Caco-2 (cell line): Measurements from ENCODE around the gene CCDC88A. TPM values are rescaled to one million over a fixed set of nuclear protein-coding genes. Genes with fewer than 3 reads are reported as not detected.

ENCODE experiments used
- BruUV-seq: library from RNA; stranded (reverse); fragments of 400-500 nt; replicated peaks from 2 replicates; lab custom pipeline; 2021; lab: Mats Ljungman, UMichigan
- CTCF ChIA-PET: fragments of 300-600 bp; sonication (Branson Sonifier 250); formaldehyde crosslinking; loops from one replicate; lab custom pipeline; 2022; ENCODE audit warnings: antibody characterized with exemption; lab: Charles Lee
- POLR2A ChIA-PET: fragments of 300-600 bp; sonication (Branson Sonifier 250); formaldehyde crosslinking; loops from one replicate; lab custom pipeline; 2022; ENCODE audit warnings: antibody characterized with exemption; lab: Charles Lee
- DNase-seq, 2 experiments: peaks; one replicate each; pipeline versions ENCODE4 v3.0.0 to v3.0.0-alpha.2; 2020 to 2022
- H3K27me3 ChIP-seq: replicated peaks from 2 replicates; pipeline ENCODE4 v1.6.0; 2011; ENCODE audit warnings: low read length; ENCODE audit not compliant: control insufficient read depth, insufficient read depth
- H3K36me3 ChIP-seq: 2 replicates; pipeline ENCODE4 v1.5.1; 2011; ENCODE audit warnings: low read length; ENCODE audit not compliant: control insufficient read depth, insufficient read depth
- H3K4me1 ChIP-seq: fragments of 250-450 bp; sonication (Bioruptor Pico); 2 replicates; pipeline ENCODE4 v1.5.1; 2020; ENCODE audit warnings: mild to moderate bottlenecking
- H3K4me3 ChIP-seq: 2 replicates; pipeline ENCODE4 v1.5.1; 2011; ENCODE audit warnings: low read depth, mild to moderate bottlenecking, control low read depth, low read length
- H3K9me3 ChIP-seq: fragments of 250-450 bp; sonication (Bioruptor Pico); 2 replicates; pipeline ENCODE4 v1.5.1; 2020; ENCODE audit warnings: mild to moderate bottlenecking, moderate library complexity
- H3K27ac Mint-ChIP-seq: one replicate; pipeline ENCODE4 v1.8.0; 2022; ENCODE audit warnings: mixed read lengths; ENCODE audit not compliant: unreplicated experiment
- H3K27me3 Mint-ChIP-seq: one replicate; pipeline ENCODE4 v1.8.0; 2022; ENCODE audit warnings: mixed read lengths; ENCODE audit not compliant: insufficient read depth, unreplicated experiment
- H3K36me3 Mint-ChIP-seq: one replicate; pipeline ENCODE4 v1.8.0; 2022; ENCODE audit warnings: mild to moderate bottlenecking, mixed read lengths; ENCODE audit not compliant: insufficient read depth, unreplicated experiment
- H3K4me1 Mint-ChIP-seq: one replicate; pipeline ENCODE4 v1.8.0; 2022; ENCODE audit warnings: low read depth, mixed read lengths; ENCODE audit not compliant: unreplicated experiment
- H3K4me3 Mint-ChIP-seq: one replicate; pipeline ENCODE4 v1.8.0; 2022; ENCODE audit warnings: mild to moderate bottlenecking, moderate library complexity, mixed read lengths; ENCODE audit not compliant: unreplicated experiment
- H3K9me3 Mint-ChIP-seq: one replicate; pipeline ENCODE4 v1.8.0; 2022; ENCODE audit warnings: mixed read lengths; ENCODE audit not compliant: unreplicated experiment
- intact Hi-C: fragments of 100-400 bp; cut with micrococcal nuclease; formaldehyde crosslinking; loops from one replicate; pipeline ENCODE4 v1.10.0; 2022; ENCODE audit not compliant: unreplicated experiment
- total RNA-seq: library from RNA; stranded (reverse); gene quantifications from 2 replicates; pipeline ENCODE4 v1.2.3, GENCODE V29; 2022
- TF ChIP-seq, protein P1 (sequence below), 2 experiments: fragments of 200-600 bp in 1 of 2; IDR thresholded peaks; 1 replicate in 1 of 2; 2 replicates in 1 of 2; pipeline versions ENCODE4 v1.5.1 to v1.8.0; 2011 to 2022; ENCODE audit warnings: antibody characterized with exemption in 1 of 2, control low read depth in 1 of 2, inconsistent platforms in 1 of 2, low read depth in 1 of 2, low read length in 1 of 2, mild to moderate bottlenecking in 1 of 2, moderate library complexity in 1 of 2; ENCODE audit not compliant: insufficient read depth in 1 of 2, severe bottlenecking in 1 of 2, unreplicated experiment in 1 of 2

The CCDC88A gene
- total RNA-seq, 1 experiment from 2014 or later, result 7.7 TPM

DNA sequence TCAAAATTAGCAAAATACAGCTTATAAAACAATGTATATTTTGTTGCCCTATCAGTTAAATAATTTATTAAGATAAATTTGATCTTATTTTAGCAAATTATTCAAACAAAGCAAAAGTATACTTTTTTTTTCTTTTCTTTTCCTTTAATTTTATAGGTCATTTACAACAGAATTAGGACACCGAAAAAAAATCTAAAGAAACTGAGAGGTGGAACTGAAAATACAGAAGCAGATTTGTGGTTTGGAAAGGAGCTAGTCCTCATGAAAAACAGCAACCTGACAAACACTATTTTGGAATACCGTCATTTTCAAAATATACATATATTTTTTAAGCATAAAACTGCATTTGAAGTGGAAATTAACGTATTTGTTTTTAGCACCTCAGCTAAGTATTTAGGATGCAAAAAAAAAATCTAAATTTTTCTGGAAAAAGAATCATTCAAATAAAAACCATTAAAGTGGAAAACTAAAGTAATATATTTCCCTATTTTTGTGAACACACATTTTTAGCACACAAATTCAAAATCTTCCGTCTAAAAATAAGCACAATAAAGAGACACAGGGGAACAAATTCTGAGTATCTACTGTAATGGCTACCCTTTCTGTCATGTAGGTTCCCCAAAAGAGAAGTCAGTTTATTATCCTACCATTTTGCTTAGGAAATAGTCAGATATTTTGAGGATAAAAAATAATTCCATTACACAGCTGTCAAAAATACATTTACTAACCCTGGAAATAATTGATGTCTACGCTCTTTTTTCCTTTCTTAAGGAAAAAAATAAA, 2.7 kb downstream of the CCDC88A start:
- no peak overlapping the region for H3K4me3 Mint-ChIP-seq
- intact Hi-C loops, result loop anchor here (5.0 kb wide), 1 partner anchor 135 kb away; no protein-coding TSS in a partner anchor
- CTCF ChIA-PET, result no interaction called here

DNA sequence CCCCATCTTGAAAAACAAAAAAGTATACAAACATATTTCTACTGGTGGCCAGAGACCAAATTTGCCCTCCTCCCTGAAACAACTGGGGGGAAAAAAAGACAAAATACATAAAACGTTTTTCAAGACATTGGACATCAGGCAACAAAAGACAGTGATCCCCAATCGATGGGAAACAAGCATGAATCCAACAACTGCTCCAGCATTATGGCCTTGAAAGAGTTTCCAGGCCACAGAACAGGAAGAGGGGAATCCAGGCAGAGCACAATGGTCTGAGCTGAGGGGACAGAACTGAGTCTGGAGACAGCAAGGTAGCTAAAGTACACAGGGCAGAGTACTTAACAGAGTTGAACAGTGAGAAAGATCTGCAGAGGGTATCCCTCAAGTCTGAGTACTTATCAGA, 4.4 kb downstream of the CCDC88A start:
- Histone ChIP-seq H3K4me1 (no peaks in the 10 kb centered on the region), H3K4me3 (no peak overlapping the region), H3K36me3 (no peaks in the 10 kb centered on the region), H3K27me3 (no peaks in the 10 kb centered on the region), H3K9me3 (no peaks in the 10 kb centered on the region)
- no peaks in the 10 kb centered on the region for H3K9me3 Mint-ChIP-seq
- TF ChIP-seq, protein P1, sequence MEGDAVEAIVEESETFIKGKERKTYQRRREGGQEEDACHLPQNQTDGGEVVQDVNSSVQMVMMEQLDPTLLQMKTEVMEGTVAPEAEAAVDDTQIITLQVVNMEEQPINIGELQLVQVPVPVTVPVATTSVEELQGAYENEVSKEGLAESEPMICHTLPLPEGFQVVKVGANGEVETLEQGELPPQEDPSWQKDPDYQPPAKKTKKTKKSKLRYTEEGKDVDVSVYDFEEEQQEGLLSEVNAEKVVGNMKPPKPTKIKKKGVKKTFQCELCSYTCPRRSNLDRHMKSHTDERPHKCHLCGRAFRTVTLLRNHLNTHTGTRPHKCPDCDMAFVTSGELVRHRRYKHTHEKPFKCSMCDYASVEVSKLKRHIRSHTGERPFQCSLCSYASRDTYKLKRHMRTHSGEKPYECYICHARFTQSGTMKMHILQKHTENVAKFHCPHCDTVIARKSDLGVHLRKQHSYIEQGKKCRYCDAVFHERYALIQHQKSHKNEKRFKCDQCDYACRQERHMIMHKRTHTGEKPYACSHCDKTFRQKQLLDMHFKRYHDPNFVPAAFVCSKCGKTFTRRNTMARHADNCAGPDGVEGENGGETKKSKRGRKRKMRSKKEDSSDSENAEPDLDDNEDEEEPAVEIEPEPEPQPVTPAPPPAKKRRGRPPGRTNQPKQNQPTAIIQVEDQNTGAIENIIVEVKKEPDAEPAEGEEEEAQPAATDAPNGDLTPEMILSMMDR (IDR thresholded peaks at IDR 0.05; ENCODE audit: insufficient read depth in 1 of 2, low read depth in 1 of 2, low read length in 1 of 2, severe bottlenecking in 1 of 2, unreplicated experiment in 1 of 2), result no peak
- no peak for DNase-seq
- intact Hi-C loops, result loop anchor here (5.0 kb wide), 1 partner anchor 133 kb away; no protein-coding TSS in a partner anchor
- no peaks in the 10 kb centered on the region for H3K36me3 Mint-ChIP-seq
- no peak overlapping the region for H3K4me3 Mint-ChIP-seq
- CTCF ChIA-PET, result no interaction called here
- H3K27me3 Mint-ChIP-seq, result peaks cover 6% of the 10 kb centered on the region
- no TSS peak for BruUV-seq
- POLR2A ChIA-PET, result no interaction called here
- no peak overlapping the region for H3K27ac Mint-ChIP-seq
- H3K4me1 Mint-ChIP-seq, result peaks cover 5% of the 10 kb centered on the region

More for the DNA sequence above, 2.7 kb downstream of the CCDC88A start:
- Mint-ChIP-seq H3K36me3 (no peaks in the 10 kb centered on the region), H3K27me3 (peaks cover 9% of the 10 kb centered on the region), H3K27ac (no peak overlapping the region), H3K4me1 (peaks cover 5% of the 10 kb centered on the region), H3K9me3 (no peaks in the 10 kb centered on the region)
- no peak for DNase-seq
- POLR2A ChIA-PET, result no interaction called here
- H3K36me3 ChIP-seq, result no peaks in the 10 kb centered on the region
- no peaks in the 10 kb centered on the region for H3K9me3 ChIP-seq
- no peaks in the 10 kb centered on the region; the same call in 1 of the 2 replicates for H3K4me1 ChIP-seq
- no peak overlapping the region for H3K4me3 ChIP-seq
- no TSS peak for BruUV-seq
- TF ChIP-seq, protein P1 (IDR thresholded peaks at IDR 0.05; ENCODE audit: insufficient read depth in 1 of 2, low read depth in 1 of 2, low read length in 1 of 2, severe bottlenecking in 1 of 2, unreplicated experiment in 1 of 2), result no peak
- H3K27me3 ChIP-seq, result no peaks in the 10 kb centered on the region

DNA sequence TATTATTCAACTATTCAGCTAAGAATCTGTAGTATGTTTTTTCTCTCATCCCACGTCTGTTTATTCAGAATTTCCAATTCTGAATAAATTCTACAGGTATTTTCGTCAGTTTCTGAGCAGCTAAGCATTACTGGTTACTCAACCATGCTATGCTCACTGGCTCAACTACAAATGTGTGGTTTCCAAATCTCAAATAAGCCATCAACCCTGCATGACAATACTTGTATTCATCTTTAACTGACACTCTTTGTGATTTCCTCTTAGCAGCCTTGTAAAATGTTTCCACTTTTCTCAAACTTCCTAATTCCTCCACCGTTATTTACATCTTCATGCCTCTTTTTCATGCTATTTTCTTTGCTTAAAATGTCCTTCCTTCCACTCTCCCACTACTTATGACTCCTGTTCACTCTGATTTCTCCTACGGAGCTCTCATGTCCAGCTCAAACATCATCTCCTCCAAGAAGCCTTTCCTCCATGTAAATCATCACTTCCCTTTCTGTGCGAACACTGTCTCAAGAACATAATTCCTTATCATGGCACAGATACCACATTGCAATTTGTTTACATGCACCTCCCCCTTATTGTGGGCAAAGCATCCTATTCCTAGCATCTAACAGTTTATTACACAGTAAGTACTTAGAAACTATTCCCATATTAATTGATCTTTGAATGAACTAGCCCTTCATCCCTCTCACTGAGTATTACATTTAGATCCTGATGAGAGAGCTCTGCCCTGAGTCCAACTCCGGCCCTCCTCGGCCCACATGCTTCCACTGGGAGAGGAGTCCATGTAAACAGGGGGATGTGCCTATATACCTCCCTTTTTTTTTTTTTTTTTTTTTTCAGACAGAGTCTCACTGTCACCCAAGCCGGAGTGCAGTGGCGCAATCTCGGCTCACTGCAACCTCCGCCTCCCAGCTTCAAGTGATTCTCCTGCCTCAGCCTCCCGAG, 10.5 kb downstream of the CCDC88A start:
- Histone ChIP-seq H3K4me1 (no peaks in the 10 kb centered on the region), H3K4me3 (no peak overlapping the region), H3K27me3 (no peaks in the 10 kb centered on the region), H3K36me3 (no peaks in the 10 kb centered on the region), H3K9me3 (no peaks in the 10 kb centered on the region)
- Mint-ChIP-seq H3K36me3 (peaks cover 6% of the 10 kb centered on the region), H3K27ac (no peak overlapping the region), H3K4me1 (no peaks in the 10 kb centered on the region), H3K4me3 (no peak overlapping the region), H3K27me3 (no peaks in the 10 kb centered on the region), H3K9me3 (no peaks in the 10 kb centered on the region)
- POLR2A ChIA-PET, result no interaction called here
- no peak for DNase-seq
- intact Hi-C loops, result no loop called here
- CTCF ChIA-PET, result no interaction called here
- no TSS peak for BruUV-seq
- TF ChIP-seq, protein P1 (IDR thresholded peaks at IDR 0.05; ENCODE audit: insufficient read depth in 1 of 2, low read depth in 1 of 2, low read length in 1 of 2, severe bottlenecking in 1 of 2, unreplicated experiment in 1 of 2), result no peak
